Omental fat pad (tissue), 4 donors: Measurements from ENCODE around the gene EARS2. TPM values are rescaled to one million over a fixed set of nuclear protein-coding genes. Genes with fewer than 3 reads are reported as not detected.
"Not testable (repeated sequence)": the region's sequence is repeated elsewhere in the genome, so short reads cannot be mapped to it uniquely, and the experiment has no call there.

ENCODE experiments used
- ATAC-seq: fragments of 150-250 bp; one replicate; pipeline ENCODE4 v1.9.1; 2016; ENCODE audit warnings: mild to moderate bottlenecking, moderate library complexity; ENCODE audit not compliant: low FRiP score
- DNase-seq: peaks from one replicate; pipeline ENCODE4 v3.0.0-alpha.2; 2019; ENCODE audit warnings: low spot score
- CTCF ChIP-seq, 3 donors: fragments of 450-650 bp; IDR thresholded peaks; one replicate each; pipeline ENCODE4 v1.5.1; 2016 to 2017; ENCODE audit warnings: antibody characterized with exemption in 3 of 3, mild to moderate bottlenecking in 3 of 3, moderate library complexity in 2 of 3
- total RNA-seq, 4 donors: library from RNA; depleted of rRNA; stranded (reverse); fragments of >200 nt; gene quantifications; one replicate each; pipeline ENCODE4 v1.1.0, GENCODE V29; 2016

Gene EARS2
- total RNA-seq, 4 donors from 2014 or later: 18.1 to 24.3 (median 21.4) TPM

GRCh38 chr16:23587726-23588125 lies 30.6 kb upstream of the EARS2 start:
- ATAC-seq (no peak), DNase-seq (no peak)
- no peak for TF ChIP-seq CTCF (IDR thresholded peaks at IDR 0.05)

- ATAC-seq: no peak
- no peak for DNase-seq
- no peak for TF ChIP-seq CTCF (IDR thresholded peaks at IDR 0.05)
These were observed 27.3 kb upstream of the EARS2 start for GRCh38 chr16:23584186-23585076.

- not testable (repeated sequence) for DNase-seq, ATAC-seq
These were observed 26.1 kb upstream of the EARS2 start for GRCh38 chr16:23583271-23583670.

GRCh38 chr16:23581764-23582163 lies 24.6 kb upstream of the EARS2 start:
- DNase-seq (no peak), ATAC-seq (no peak)

GRCh38 chr16:23580391-23580790 lies 23.2 kb upstream of the EARS2 start:
- no peak for ATAC-seq
- no peak for TF ChIP-seq CTCF (IDR thresholded peaks at IDR 0.05)
- no peak for DNase-seq

More at GRCh38 chr16:23581764-23582163, 24.6 kb upstream of the EARS2 start:
- no peak for TF ChIP-seq CTCF (IDR thresholded peaks at IDR 0.05)

- no peak for TF ChIP-seq CTCF (IDR thresholded peaks at IDR 0.05)
- ATAC-seq: no peak
- no peak for DNase-seq
These were observed 22.2 kb upstream of the EARS2 start for GRCh38 chr16:23579371-23579770.

- no peak for TF ChIP-seq CTCF (IDR thresholded peaks at IDR 0.05)
- no peak for DNase-seq
- ATAC-seq: no peak
These were observed 21.1 kb upstream of the EARS2 start for GRCh38 chr16:23578101-23578830.
